Endothelial cell (in vitro differentiated cells): ENCODE results near the gene GMPR2. TPM values are rescaled to one million over a fixed set of nuclear protein-coding genes. Genes with fewer than 3 reads are reported as not detected.
A peak's percentile ranks its signal among the peaks of the same experiment; 100 is the strongest.
"Not testable (repeated sequence)": the region's sequence is repeated elsewhere in the genome, so short reads cannot be mapped to it uniquely, and the experiment has no call there.

Experiments used
- DNase-seq: peaks from one replicate; pipeline ENCODE4 v3.0.0; 2021; ENCODE audit warnings: low spot score
- H3K27ac Mint-ChIP-seq: one replicate; pipeline ENCODE4 v1.8.0; 2021; ENCODE audit warnings: mixed read lengths, inconsistent platforms; ENCODE audit not compliant: unreplicated experiment
- H3K27me3 Mint-ChIP-seq: one replicate; pipeline ENCODE4 v1.8.0; 2021; ENCODE audit warnings: mild to moderate bottlenecking, moderate library complexity, mixed read lengths, inconsistent platforms; ENCODE audit not compliant: unreplicated experiment
- H3K36me3 Mint-ChIP-seq: one replicate; pipeline ENCODE4 v1.8.0; 2021; ENCODE audit warnings: mild to moderate bottlenecking, low read depth, mixed read lengths, inconsistent platforms; ENCODE audit not compliant: unreplicated experiment
- H3K4me1 Mint-ChIP-seq: one replicate; pipeline ENCODE4 v1.8.0; 2021; ENCODE audit warnings: mild to moderate bottlenecking, mixed read lengths, inconsistent platforms; ENCODE audit not compliant: unreplicated experiment
- H3K4me3 Mint-ChIP-seq: one replicate; pipeline ENCODE4 v1.8.0; 2021; ENCODE audit warnings: mild to moderate bottlenecking, mixed read lengths, inconsistent platforms; ENCODE audit not compliant: unreplicated experiment
- H3K9me3 Mint-ChIP-seq: one replicate; pipeline ENCODE4 v1.8.0; 2021; ENCODE audit warnings: mixed read lengths, inconsistent platforms; ENCODE audit not compliant: unreplicated experiment
- total RNA-seq: library from RNA; stranded (reverse); fragmentation: NEBNext Ultra II Directional; extraction: Animal tissue kit (Norgen Biotek cat#: 25700); gene quantifications from one replicate; pipeline ENCODE4 v1.2.1, GENCODE V29; 2021; ENCODE audit not compliant: unreplicated experiment
- TF ChIP-seq, protein P1 (sequence below): fragments of 200-600 bp; sonication (generic); IDR thresholded peaks from one replicate; pipeline ENCODE4 v1.5.0; 2021; ENCODE audit warnings: antibody characterized with exemption; ENCODE audit not compliant: unreplicated experiment

The GMPR2 gene
- total RNA-seq, 1 donor from 2014 or later = 61.3 TPM

DNA sequence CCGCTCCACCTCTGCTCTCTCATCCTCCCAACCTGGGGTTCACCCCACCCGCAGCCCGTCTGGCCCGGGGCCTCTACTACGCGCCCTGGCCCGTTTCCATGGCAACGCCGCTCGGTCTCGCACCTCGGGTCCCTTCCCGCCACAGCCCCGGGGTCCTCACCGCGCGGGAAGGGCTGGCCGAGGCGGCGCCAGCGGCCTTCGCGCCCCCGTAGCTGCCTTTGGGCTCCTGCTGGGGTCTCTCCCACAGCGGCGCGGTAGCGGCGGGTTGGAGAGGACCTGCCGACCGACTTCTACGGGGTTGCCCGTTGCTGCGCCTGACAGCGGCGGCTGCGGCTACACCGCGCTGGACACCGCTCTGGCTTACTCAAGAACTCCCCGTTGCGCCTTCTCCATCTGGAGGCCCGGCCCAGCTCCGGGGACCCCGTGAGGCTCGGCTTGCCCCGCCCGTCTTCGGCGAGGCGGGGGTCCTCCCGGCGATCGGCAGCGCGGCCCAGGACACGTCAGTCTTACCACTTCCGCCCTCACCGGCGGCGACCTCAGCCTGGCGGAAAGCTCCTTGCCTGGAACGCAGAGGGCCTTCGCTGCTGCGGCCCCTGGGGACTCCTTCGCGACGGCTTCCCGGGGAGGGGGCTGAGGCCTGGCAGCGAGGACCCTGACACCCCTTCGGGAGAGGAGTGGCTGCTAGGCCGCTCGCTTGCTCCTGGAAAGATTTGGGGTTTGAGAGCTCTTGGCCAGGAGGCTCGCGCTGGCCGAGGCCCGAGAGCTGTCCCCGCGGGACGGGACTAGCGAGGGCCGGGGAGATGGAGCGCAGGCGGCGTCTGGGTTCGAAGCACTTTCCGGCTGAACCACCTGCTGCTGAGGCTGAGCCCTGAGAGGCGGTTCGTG is 37.3 kb upstream of the GMPR2 start, which contains the start of gene TM9SF1:
Gene TM9SF1 (minus strand): TSS at position 256 of the 885 bp plus-strand sequence. CDS start 422 bp downstream, outside the sequence.
- H3K36me3 Mint-ChIP-seq = peaks cover 33% of the 10 kb centered on the region

DNA sequence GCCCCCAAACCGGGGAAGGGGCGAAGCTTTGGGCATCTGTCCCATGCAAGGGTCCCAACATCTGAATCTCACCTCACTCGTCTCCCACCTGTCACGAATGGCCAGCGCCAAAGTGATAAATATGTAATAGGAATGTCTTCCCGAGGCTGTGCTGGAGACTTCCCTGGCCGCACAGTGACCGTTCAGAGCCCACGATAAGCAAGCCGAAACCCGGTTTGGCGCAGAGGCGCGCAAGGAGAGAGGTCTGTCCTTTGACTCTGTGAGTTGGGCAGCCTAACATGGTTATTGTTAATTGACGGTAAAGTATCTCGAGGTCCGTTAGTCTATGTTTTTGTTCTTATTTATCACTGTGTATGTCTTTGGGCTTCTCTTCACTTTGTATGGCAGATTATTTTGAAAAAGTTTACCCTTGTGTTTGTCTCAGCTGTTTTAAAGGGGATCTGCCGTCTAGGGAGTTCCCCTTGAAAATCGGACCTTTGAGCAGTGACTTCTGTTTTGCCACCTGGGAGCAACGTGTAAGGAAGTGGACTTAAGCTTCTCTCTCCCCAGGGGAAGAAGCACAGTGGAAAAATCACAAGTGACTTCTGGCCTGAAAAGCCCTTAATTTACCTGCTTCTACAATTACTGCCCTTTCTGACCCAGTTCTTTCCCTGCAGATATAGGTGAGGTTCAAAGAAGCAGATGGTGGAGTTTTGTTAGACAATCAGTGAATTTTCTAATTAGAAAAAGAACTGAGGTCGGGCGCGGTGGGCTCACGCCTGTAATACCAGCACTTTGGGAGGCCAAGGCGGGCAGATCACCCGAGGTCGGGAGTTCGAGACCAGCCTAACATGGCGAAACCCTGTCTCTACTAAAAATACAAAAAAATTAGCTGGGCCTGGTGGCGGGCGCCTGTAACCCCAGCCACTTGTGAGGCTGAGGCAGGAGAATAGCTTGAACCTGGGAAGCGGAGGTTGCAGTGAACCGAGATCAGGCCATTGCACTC is 36.4 kb upstream of the GMPR2 start:
- TF ChIP-seq, protein P1, sequence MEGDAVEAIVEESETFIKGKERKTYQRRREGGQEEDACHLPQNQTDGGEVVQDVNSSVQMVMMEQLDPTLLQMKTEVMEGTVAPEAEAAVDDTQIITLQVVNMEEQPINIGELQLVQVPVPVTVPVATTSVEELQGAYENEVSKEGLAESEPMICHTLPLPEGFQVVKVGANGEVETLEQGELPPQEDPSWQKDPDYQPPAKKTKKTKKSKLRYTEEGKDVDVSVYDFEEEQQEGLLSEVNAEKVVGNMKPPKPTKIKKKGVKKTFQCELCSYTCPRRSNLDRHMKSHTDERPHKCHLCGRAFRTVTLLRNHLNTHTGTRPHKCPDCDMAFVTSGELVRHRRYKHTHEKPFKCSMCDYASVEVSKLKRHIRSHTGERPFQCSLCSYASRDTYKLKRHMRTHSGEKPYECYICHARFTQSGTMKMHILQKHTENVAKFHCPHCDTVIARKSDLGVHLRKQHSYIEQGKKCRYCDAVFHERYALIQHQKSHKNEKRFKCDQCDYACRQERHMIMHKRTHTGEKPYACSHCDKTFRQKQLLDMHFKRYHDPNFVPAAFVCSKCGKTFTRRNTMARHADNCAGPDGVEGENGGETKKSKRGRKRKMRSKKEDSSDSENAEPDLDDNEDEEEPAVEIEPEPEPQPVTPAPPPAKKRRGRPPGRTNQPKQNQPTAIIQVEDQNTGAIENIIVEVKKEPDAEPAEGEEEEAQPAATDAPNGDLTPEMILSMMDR = no peak
- Mint-ChIP-seq H3K4me3 (peak overlapping the region; percentile 97), H3K9me3 (no peaks in the 10 kb centered on the region), H3K27ac (peak overlapping the region; percentile 98), H3K36me3 (peaks cover 35% of the 10 kb centered on the region), H3K27me3 (peaks cover 21% of the 10 kb centered on the region), H3K4me1 (peaks cover 24% of the 10 kb centered on the region)
- no peak for DNase-seq

More for the DNA sequence above, 37.3 kb upstream of the GMPR2 start, which contains the start of gene TM9SF1:
- Mint-ChIP-seq H3K27me3 (peaks cover 21% of the 10 kb centered on the region), H3K4me3 (peak within 1 kb of the TSS; percentile 97), H3K27ac (peak within 1 kb of the TSS; percentile 98), H3K4me1 (peaks cover 24% of the 10 kb centered on the region), H3K9me3 (no peaks in the 10 kb centered on the region)
- DNase-seq = peak; percentile 77
- TF ChIP-seq, protein P1 = no peak

DNA sequence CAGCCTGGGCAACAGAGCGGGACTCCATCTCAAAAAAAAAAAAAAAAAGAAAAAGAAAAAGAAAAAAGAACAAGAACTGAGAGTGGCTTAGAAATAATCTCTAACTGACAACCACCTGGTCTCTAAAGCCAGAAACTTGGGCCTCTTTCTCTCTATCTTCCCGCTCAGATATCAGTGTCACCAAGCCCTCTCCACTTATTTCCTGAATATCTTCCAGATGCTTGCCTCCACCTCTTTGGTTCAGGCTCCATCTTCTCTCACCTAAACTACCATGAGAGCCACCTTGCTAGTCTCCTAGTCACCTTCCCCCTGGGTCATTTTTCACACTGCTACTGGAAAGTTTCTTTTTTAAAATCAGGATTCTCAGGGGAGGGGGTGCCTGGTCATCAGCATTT is 35.7 kb upstream of the GMPR2 start:
- no peak for DNase-seq
- TF ChIP-seq, protein P1 = no peak
- Mint-ChIP-seq H3K4me3 (peak overlapping the region; percentile 83), H3K4me1 (peaks cover 24% of the 10 kb centered on the region), H3K27ac (peak overlapping the region; percentile 82), H3K27me3 (peaks cover 21% of the 10 kb centered on the region), H3K36me3 (peaks cover 36% of the 10 kb centered on the region), H3K9me3 (no peaks in the 10 kb centered on the region)

DNA sequence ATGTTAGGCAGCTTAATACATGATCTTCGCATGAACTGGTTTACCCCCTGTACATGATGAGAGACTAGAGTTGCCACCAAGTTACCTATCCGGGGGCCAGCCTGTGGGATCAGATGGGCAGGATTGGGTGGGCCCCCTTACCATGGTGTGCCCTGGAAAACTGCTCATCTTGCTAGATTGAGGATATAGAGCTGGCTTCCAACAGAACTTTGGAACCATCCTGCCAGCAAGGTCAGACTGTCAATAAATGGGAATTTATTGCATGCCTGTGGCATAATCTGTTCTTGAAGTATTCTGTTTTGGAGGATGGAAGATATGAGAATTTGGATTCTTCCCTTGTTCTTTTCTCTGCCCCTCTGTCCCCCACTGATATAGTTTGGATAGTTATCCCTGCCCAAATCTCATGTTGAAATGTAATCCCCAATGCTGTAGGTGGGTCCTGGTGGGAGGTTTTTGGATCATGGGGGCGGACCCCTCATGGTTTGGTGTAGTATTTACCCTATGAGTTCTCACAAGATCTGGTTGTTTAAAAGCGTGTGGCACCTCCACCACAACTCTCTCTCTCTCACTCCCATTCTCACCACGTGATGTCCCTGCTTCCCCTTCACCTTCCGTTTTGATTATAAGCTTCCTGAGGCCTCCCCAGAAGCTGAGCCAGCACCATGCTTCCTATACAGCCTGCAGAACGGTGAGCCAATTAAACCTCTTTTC is 33.8 kb upstream of the GMPR2 start:
- TF ChIP-seq, protein P1 = no peak
- Mint-ChIP-seq H3K4me1 (peaks cover 23% of the 10 kb centered on the region), H3K27ac (peak overlapping the region; percentile 17), H3K9me3 (no peaks in the 10 kb centered on the region), H3K4me3 (peak overlapping the region; percentile 40), H3K36me3 (peaks cover 34% of the 10 kb centered on the region), H3K27me3 (peaks cover 15% of the 10 kb centered on the region)
- DNase-seq = no peak

DNA sequence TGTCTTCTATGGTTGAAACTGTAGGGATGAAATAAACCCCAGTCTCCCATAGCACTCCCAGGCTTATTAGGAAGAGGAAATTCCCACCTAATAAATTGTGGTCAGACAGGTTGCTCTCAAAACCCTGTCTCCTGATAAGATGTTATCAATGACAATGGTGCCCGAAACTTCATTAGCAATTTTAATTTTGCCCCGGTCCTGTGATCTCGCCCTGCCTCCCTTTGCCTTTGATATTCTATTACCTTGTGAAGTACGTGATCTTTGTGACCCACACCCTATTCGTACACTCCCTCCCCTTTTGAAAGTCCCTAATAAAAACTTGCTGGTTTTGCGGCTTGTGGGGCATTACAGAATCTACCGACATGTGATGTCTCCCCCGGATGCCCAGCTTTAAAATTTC is 30.2 kb upstream of the GMPR2 start:
- Mint-ChIP-seq H3K36me3 (peaks cover 44% of the 10 kb centered on the region), H3K4me3 (peak overlapping the region; percentile 16)
- not testable (repeated sequence) for H3K27me3 Mint-ChIP-seq, H3K4me1 Mint-ChIP-seq, H3K9me3 Mint-ChIP-seq, H3K27ac Mint-ChIP-seq, DNase-seq

DNA sequence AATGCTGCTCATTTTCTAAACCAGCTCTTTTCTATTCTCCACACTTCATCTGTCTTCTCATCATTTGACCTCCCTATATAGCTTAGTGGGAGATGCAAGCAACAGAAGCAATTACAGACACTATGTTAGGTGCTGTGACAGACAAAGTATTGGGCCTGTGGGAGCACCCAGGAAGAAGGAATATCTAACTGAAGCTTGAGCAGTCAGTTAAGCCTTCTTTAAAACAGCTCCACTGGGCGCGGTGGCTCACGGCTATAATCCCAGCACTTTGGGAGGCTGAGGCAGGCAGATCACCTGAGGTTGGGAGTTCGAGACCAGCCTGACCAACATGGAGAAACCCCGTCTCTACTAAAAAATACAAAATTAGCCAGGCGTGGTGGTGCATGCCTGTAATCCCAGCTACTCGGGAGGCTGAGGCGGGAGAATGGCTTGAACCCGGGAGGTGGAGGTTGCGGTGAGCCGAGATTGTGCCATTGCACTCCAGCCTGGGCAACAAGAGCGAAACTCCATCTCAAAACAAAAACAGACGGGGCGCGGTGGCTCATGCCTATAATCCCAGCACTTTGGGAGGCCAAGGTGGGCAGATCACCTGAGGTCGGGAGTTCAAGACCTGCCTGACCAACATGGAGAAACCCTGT is 29.4 kb upstream of the GMPR2 start:
- H3K27ac Mint-ChIP-seq, H3K9me3 Mint-ChIP-seq, H3K4me1 Mint-ChIP-seq, DNase-seq, H3K27me3 Mint-ChIP-seq: not testable (repeated sequence)
- peaks cover 50% of the 10 kb centered on the region for H3K36me3 Mint-ChIP-seq
- H3K4me3 Mint-ChIP-seq = peak overlapping the region; percentile 16
